IPS-NIHi11 (cell line): ENCODE data around the gene KIF18B.
A peak's percentile ranks its signal among the peaks of the same experiment; 100 is the strongest.

Experiments
- DNase-seq: peaks from one replicate; pipeline ENCODE4 v3.0.0; 2012; ENCODE audit warnings: mixed read lengths, low spot score

The KIF18B gene

GRCh38 chr17:44940317-44940716 is 7.3 kb downstream of the KIF18B start:
- DNase-seq = no peak

- no peak for DNase-seq
Measured at GRCh38 chr17:44935116-44935515, 12.5 kb downstream of the KIF18B start.

- DNase-seq = no peak
Measured at GRCh38 chr17:44934745-44935105, 12.8 kb downstream of the KIF18B start.

GRCh38 chr17:44933824-44934744 is 13.5 kb downstream of the KIF18B start:
- DNase-seq = no peak

- no peak for DNase-seq
Measured at GRCh38 chr17:44932787-44933097, 14.8 kb downstream of the KIF18B start.

GRCh38 chr17:44932096-44932786 is 15.3 kb downstream of the KIF18B start:
- no peak for DNase-seq

GRCh38 chr17:44931376-44931775 is 16.2 kb downstream of the KIF18B start:
- no peak for DNase-seq

GRCh38 chr17:44930667-44931066 is 16.9 kb downstream of the KIF18B start:
- DNase-seq = no peak

GRCh38 chr17:44928950-44929720 is 18.4 kb downstream of the KIF18B start:
- no peak for DNase-seq

- DNase-seq = no peak
Measured at GRCh38 chr17:44928136-44928535, 19.4 kb downstream of the KIF18B start.

- DNase-seq = no peak
Measured at GRCh38 chr17:44927696-44928095, 19.9 kb downstream of the KIF18B start.

GRCh38 chr17:44926821-44927525 is 20.6 kb downstream of the KIF18B start:
- DNase-seq = no peak

GRCh38 chr17:44925731-44926697 is 21.6 kb downstream of the KIF18B start:
- DNase-seq = no peak

GRCh38 chr17:44924107-44924544 is 23.4 kb downstream of the KIF18B start:
- no peak for DNase-seq

GRCh38 chr17:44922746-44923470 is 24.7 kb downstream of the KIF18B start:
- DNase-seq = no peak

- DNase-seq = no peak
Measured at GRCh38 chr17:44922136-44922535, 25.4 kb downstream of the KIF18B start.

- peak; percentile 77 for DNase-seq
Measured at GRCh38 chr17:44921122-44921882, 26.3 kb downstream of the KIF18B start.

- DNase-seq = no peak
Measured at GRCh38 chr17:44920565-44920940, 27.0 kb downstream of the KIF18B start.

GRCh38 chr17:44919885-44920564 is 27.5 kb downstream of the KIF18B start:
- peak; percentile 86 for DNase-seq
